GM23338 (cell line): ENCODE measurements around the gene PSD. TPM values are rescaled to one million over a fixed set of nuclear protein-coding genes. Genes with fewer than 3 reads are reported as not detected.

ENCODE experiments used
- ATAC-seq: fragments of 200-7000 bp; cut with Tn5 transposase; 3 replicates; pipeline ENCODE4 v1.9.1; 2020
- DNase-seq: peaks from one replicate; pipeline ENCODE4 v3.0.0-alpha.2; 2015; ENCODE audit warnings: low spot score
- H2AFZ ChIP-seq: fragments of 200-600 bp; sonication (generic); 2 replicates; pipeline ENCODE4 v1.8.0; 2016; ENCODE audit warnings: antibody characterized with exemption, mild to moderate bottlenecking, moderate library complexity
- H3F3A ChIP-seq: fragments of 200-600 bp; sonication (generic); replicated peaks from 2 replicates; pipeline ENCODE4 v1.8.0; 2017; ENCODE audit warnings: antibody characterized with exemption, mixed run types, low read depth
- H3K27ac ChIP-seq: fragments of 200-600 bp; sonication (generic); 2 replicates; pipeline ENCODE4 v1.6.1; 2016; ENCODE audit warnings: low read depth
- H3K27me3 ChIP-seq: fragments of 200-600 bp; sonication (generic); 2 replicates; pipeline ENCODE4 v1.8.0; 2016; ENCODE audit warnings: mild to moderate bottlenecking, mixed run types, moderate library complexity; ENCODE audit not compliant: insufficient read depth
- H3K36me3 ChIP-seq: fragments of 200-600 bp; sonication (generic); 2 replicates; pipeline ENCODE4 v1.8.0; 2016; ENCODE audit warnings: mild to moderate bottlenecking; ENCODE audit not compliant: insufficient read depth
- H3K4me1 ChIP-seq: fragments of 200-600 bp; sonication (generic); 2 replicates; pipeline ENCODE4 v1.8.0; 2016; ENCODE audit warnings: mild to moderate bottlenecking, moderate library complexity; ENCODE audit not compliant: insufficient read depth
- H3K4me2 ChIP-seq: fragments of 200-600 bp; sonication (generic); 2 replicates; pipeline ENCODE4 v1.7.1; 2017; ENCODE audit warnings: mixed run types
- H3K4me3 ChIP-seq: fragments of 200-600 bp; sonication (generic); 2 replicates; pipeline ENCODE4 v1.6.1; 2016; ENCODE audit warnings: mixed run types
- H3K79me2 ChIP-seq: fragments of 200-600 bp; sonication (generic); replicated peaks from 2 replicates; pipeline ENCODE4 v1.8.0; 2017; ENCODE audit warnings: mild to moderate bottlenecking; ENCODE audit not compliant: insufficient read depth
- H3K9me2 ChIP-seq: fragments of 200-600 bp; sonication (generic); 2 replicates; pipeline ENCODE4 v1.8.0; 2017; ENCODE audit not compliant: insufficient read depth
- H4K20me1 ChIP-seq: fragments of 200-600 bp; sonication (generic); replicated peaks from 2 replicates; pipeline ENCODE4 v1.8.0; 2017; ENCODE audit warnings: mild to moderate bottlenecking; ENCODE audit not compliant: insufficient read depth
- H3K27ac Mint-ChIP-seq: 2 replicates; pipeline ENCODE4 v1.8.0; 2020; ENCODE audit warnings: inconsistent platforms, mild to moderate bottlenecking, moderate library complexity, mixed read lengths
- H3K27me3 Mint-ChIP-seq: 3 replicates; pipeline ENCODE4 v1.8.0; 2022; ENCODE audit warnings: low read depth, mild to moderate bottlenecking, moderate library complexity, mixed read lengths, inconsistent platforms; ENCODE audit not compliant: insufficient read depth, poor library complexity
- H3K36me3 Mint-ChIP-seq: 3 replicates; pipeline ENCODE4 v1.8.0; 2021; ENCODE audit warnings: low read depth, mild to moderate bottlenecking, inconsistent platforms, moderate library complexity, mixed read lengths
- H3K4me1 Mint-ChIP-seq: 3 replicates; pipeline ENCODE4 v1.8.0; 2020; ENCODE audit warnings: mild to moderate bottlenecking, inconsistent platforms, mixed read lengths
- H3K4me3 Mint-ChIP-seq: 3 replicates; pipeline ENCODE4 v1.8.0; 2021; ENCODE audit warnings: moderate library complexity, mild to moderate bottlenecking, inconsistent platforms, mixed read lengths
- H3K9me3 Mint-ChIP-seq: 3 replicates; pipeline ENCODE4 v1.8.0; 2020; ENCODE audit warnings: moderate library complexity, mild to moderate bottlenecking, inconsistent platforms, mixed read lengths
- CREB1 ChIP-seq: fragments of 250-450 bp; sonication (Bioruptor Pico); IDR thresholded peaks from 2 replicates; pipeline ENCODE4 v1.5.0; 2020; ENCODE audit warnings: low read depth, mild to moderate bottlenecking, moderate library complexity
- EZH2 ChIP-seq: fragments of 200-600 bp; sonication (generic); IDR thresholded peaks from one replicate; pipeline ENCODE4 v1.8.0; 2017; ENCODE audit warnings: antibody characterized with exemption, mild to moderate bottlenecking, low read depth; ENCODE audit not compliant: unreplicated experiment
- JUNB ChIP-seq: IDR thresholded peaks from one replicate; pipeline ENCODE4 v1.6.1; 2016; ENCODE audit warnings: antibody characterized with exemption; ENCODE audit not compliant: unreplicated experiment
- NANOG ChIP-seq: IDR thresholded peaks from 2 replicates; pipeline ENCODE4 v1.6.1; 2016; ENCODE audit warnings: antibody characterized with exemption, borderline replicate concordance
- POLR2AphosphoS5 ChIP-seq: IDR thresholded peaks from 2 replicates; pipeline ENCODE4 v1.6.1; 2016; ENCODE audit warnings: antibody characterized with exemption, low read depth
- STAT1 ChIP-seq: IDR thresholded peaks from one replicate; pipeline ENCODE4 v1.6.1; 2016; ENCODE audit warnings: antibody characterized with exemption; ENCODE audit not compliant: unreplicated experiment
- ZNF114 ChIP-seq: fragments of 250-450 bp; sonication (Bioruptor Pico); IDR thresholded peaks from 2 replicates; pipeline ENCODE4 v1.5.0; 2020; ENCODE audit warnings: mild to moderate bottlenecking, moderate library complexity
- polyA plus RNA-seq: library from polyadenylated mRNA; unstranded; fragments of >200 nt; fragmentation: Nextera tagmentation; extraction: Ambion mirVana; gene quantifications from 2 replicates; pipeline ENCODE4 v1.2.1, GENCODE V29; 2016
- total RNA-seq: library from RNA; depleted of rRNA; stranded (reverse); fragments of >200 nt; shearing (Covaris generic); gene quantifications from 2 replicates; pipeline ENCODE4 v1.2.3, GENCODE V29; 2014
- TF ChIP-seq, protein P1 (sequence below), 2 experiments: fragments of 200-600 bp in 1 of 2; sonication (generic) in 1 of 2; conservative IDR thresholded peaks; 2 replicates each; pipeline versions ENCODE4 v1.5.1 to v1.6.1; 2016 to 2017; ENCODE audit warnings: antibody characterized with exemption in 2 of 2, low read depth in 2 of 2, mild to moderate bottlenecking in 2 of 2, moderate library complexity in 1 of 2
- TF ChIP-seq, protein P2 (sequence below): IDR thresholded peaks from 2 replicates; pipeline ENCODE4 v1.6.1; 2016; ENCODE audit warnings: antibody characterized with exemption
- TF ChIP-seq, protein P3 (sequence below): fragments of 250-450 bp; sonication (Bioruptor Pico); IDR thresholded peaks from 2 replicates; pipeline ENCODE4 v1.5.0; 2020; ENCODE audit warnings: mild to moderate bottlenecking, moderate library complexity

Gene PSD
- total and polyA plus RNA-seq, 2 experiments from 2014 or later, result 1.9 to 6.8 TPM

DNA sequence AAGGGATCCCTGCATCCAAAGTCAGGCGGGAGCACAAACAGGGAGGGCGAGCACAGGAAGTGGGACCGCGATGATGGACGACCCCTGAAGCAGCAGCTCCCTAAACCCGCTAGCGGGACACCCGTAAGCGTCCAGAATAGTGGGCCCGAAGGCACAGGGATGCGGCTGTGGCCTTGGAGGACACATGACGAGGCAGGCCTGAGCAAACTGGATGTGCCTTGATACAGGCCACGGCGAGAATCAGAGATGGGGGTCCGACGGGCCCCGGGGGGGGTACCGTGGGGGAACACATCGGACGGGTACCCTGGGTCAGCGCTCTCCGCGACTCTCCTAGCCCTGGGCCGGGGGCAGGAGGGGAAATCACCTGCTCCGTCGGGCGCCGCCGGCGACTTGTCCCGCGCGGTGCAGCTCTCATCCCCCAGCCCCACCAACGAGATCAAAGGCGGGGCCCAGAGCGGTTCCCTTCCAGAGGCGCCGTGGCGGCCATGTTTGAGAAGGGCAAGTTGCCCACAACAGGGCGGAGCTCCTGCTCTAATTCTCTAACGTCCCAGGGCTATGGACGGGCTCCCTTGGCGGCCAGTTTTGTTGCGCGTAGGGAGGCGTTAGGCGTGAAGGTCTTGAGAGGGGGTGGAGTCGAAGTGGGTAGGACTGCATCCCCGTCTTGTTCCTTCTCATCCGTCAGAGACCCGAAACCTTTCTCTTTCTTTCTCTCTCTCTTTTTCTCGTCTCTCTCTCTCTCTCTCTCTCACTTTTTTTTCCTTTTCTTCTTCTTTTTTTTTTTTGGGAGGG lies 13.8 kb upstream of the PSD start, which contains the start of gene CUEDC2:
Gene CUEDC2 (minus strand): TSS at position 413 of the 789 bp plus-strand sequence. CDS start 7,386 bp downstream, outside the sequence.
- H3K27ac Mint-ChIP-seq, result peak within 1 kb of the TSS; percentile 96
- ATAC-seq, result peak; percentile 81
- no peaks in the 10 kb centered on the region; the same call in 1 of the 2 replicates for H3K79me2 ChIP-seq
- H3F3A ChIP-seq, result 0 out of 2 replicates have a peak, but pooled peaks cover 7% of the 10 kb centered on the region
- peak; percentile 99 for DNase-seq
- H4K20me1 ChIP-seq, result no peaks in the 10 kb centered on the region; the same call in 1 of the 2 replicates
- peaks cover 51% of the 10 kb centered on the region for H3K27me3 Mint-ChIP-seq
- peaks cover 46% of the 10 kb centered on the region for H3K27me3 ChIP-seq
- H3K9me3 Mint-ChIP-seq, result no peaks in the 10 kb centered on the region
- H3K4me3 Mint-ChIP-seq, result peak within 1 kb of the TSS; percentile 97
- H3K36me3 Mint-ChIP-seq, result peaks cover 4% of the 10 kb centered on the region; the same call in 2 of the 3 replicates
- H2AFZ ChIP-seq, result peak within 1 kb of the TSS; percentile 95
- TF ChIP-seq STAT1, result peak; percentile 37
- TF ChIP-seq EZH2, result no peak
- no peak for TF ChIP-seq ZNF114
- peak; percentile 23; the same call in 1 of the 2 replicates for TF ChIP-seq NANOG
- TF ChIP-seq, protein P1, sequence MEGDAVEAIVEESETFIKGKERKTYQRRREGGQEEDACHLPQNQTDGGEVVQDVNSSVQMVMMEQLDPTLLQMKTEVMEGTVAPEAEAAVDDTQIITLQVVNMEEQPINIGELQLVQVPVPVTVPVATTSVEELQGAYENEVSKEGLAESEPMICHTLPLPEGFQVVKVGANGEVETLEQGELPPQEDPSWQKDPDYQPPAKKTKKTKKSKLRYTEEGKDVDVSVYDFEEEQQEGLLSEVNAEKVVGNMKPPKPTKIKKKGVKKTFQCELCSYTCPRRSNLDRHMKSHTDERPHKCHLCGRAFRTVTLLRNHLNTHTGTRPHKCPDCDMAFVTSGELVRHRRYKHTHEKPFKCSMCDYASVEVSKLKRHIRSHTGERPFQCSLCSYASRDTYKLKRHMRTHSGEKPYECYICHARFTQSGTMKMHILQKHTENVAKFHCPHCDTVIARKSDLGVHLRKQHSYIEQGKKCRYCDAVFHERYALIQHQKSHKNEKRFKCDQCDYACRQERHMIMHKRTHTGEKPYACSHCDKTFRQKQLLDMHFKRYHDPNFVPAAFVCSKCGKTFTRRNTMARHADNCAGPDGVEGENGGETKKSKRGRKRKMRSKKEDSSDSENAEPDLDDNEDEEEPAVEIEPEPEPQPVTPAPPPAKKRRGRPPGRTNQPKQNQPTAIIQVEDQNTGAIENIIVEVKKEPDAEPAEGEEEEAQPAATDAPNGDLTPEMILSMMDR (conservative IDR thresholded peaks at IDR 0.05; ENCODE audit: low read depth in 2 of 2), result 0 out of 4 replicates have a peak, but pooled peaks of 1 of the 2 experiments have one; percentile 20
- peak; percentile 76; the same call in 1 of the 2 replicates for TF ChIP-seq CREB1 (CRISPR knock-in tag)
- peak; percentile 85 for TF ChIP-seq POLR2AphosphoS5
- no peak for TF ChIP-seq JUNB
- TF ChIP-seq, protein P2, sequence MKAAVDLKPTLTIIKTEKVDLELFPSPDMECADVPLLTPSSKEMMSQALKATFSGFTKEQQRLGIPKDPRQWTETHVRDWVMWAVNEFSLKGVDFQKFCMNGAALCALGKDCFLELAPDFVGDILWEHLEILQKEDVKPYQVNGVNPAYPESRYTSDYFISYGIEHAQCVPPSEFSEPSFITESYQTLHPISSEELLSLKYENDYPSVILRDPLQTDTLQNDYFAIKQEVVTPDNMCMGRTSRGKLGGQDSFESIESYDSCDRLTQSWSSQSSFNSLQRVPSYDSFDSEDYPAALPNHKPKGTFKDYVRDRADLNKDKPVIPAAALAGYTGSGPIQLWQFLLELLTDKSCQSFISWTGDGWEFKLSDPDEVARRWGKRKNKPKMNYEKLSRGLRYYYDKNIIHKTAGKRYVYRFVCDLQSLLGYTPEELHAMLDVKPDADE, result peak; percentile 94
- TF ChIP-seq, protein P3, sequence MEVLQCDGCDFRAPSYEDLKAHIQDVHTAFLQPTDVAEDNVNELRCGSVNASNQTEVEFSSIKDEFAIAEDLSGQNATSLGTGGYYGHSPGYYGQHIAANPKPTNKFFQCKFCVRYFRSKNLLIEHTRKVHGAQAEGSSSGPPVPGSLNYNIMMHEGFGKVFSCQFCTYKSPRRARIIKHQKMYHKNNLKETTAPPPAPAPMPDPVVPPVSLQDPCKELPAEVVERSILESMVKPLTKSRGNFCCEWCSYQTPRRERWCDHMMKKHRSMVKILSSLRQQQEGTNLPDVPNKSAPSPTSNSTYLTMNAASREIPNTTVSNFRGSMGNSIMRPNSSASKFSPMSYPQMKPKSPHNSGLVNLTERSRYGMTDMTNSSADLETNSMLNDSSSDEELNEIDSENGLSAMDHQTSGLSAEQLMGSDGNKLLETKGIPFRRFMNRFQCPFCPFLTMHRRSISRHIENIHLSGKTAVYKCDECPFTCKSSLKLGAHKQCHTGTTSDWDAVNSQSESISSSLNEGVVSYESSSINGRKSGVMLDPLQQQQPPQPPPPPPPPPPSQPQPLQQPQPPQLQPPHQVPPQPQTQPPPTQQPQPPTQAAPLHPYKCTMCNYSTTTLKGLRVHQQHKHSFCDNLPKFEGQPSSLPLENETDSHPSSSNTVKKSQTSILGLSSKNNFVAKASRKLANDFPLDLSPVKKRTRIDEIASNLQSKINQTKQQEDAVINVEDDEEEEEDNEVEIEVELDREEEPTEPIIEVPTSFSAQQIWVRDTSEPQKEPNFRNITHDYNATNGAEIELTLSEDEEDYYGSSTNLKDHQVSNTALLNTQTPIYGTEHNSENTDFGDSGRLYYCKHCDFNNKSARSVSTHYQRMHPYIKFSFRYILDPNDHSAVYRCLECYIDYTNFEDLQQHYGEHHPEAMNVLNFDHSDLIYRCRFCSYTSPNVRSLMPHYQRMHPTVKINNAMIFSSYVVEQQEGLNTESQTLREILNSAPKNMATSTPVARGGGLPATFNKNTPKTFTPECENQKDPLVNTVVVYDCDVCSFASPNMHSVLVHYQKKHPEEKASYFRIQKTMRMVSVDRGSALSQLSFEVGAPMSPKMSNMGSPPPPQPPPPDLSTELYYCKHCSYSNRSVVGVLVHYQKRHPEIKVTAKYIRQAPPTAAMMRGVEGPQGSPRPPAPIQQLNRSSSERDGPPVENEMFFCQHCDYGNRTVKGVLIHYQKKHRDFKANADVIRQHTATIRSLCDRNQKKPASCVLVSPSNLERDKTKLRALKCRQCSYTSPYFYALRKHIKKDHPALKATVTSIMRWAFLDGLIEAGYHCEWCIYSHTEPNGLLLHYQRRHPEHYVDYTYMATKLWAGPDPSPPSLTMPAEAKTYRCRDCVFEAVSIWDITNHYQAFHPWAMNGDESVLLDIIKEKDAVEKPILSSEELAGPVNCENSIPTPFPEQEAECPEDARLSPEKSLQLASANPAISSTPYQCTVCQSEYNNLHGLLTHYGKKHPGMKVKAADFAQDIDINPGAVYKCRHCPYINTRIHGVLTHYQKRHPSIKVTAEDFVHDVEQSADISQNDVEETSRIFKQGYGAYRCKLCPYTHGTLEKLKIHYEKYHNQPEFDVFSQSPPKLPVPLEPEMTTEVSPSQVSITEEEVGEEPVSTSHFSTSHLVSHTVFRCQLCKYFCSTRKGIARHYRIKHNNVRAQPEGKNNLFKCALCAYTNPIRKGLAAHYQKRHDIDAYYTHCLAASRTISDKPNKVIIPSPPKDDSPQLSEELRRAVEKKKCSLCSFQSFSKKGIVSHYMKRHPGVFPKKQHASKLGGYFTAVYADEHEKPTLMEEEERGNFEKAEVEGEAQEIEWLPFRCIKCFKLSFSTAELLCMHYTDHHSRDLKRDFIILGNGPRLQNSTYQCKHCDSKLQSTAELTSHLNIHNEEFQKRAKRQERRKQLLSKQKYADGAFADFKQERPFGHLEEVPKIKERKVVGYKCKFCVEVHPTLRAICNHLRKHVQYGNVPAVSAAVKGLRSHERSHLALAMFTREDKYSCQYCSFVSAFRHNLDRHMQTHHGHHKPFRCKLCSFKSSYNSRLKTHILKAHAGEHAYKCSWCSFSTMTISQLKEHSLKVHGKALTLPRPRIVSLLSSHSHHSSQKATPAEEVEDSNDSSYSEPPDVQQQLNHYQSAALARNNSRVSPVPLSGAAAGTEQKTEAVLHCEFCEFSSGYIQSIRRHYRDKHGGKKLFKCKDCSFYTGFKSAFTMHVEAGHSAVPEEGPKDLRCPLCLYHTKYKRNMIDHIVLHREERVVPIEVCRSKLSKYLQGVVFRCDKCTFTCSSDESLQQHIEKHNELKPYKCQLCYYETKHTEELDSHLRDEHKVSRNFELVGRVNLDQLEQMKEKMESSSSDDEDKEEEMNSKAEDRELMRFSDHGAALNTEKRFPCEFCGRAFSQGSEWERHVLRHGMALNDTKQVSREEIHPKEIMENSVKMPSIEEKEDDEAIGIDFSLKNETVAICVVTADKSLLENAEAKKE, result no peak
- peak within 1 kb of the TSS; percentile 81 for H3K4me3 ChIP-seq
- H3K9me2 ChIP-seq, result no peaks in the 10 kb centered on the region
- peaks cover 21% of the 10 kb centered on the region for H3K4me1 ChIP-seq
- 0 out of 2 replicates have a peak within 1 kb of the TSS, but pooled peaks have one; percentile 50 for H3K27ac ChIP-seq
- no peaks in the 10 kb centered on the region for H3K36me3 ChIP-seq
- peaks cover 26% of the 10 kb centered on the region for H3K4me1 Mint-ChIP-seq
- peak within 1 kb of the TSS; percentile 96 for H3K4me2 ChIP-seq
